Measurements from ENCODE around the gene USP43.
"Not testable (repeated sequence)": the region's sequence is repeated elsewhere in the genome, so short reads cannot be mapped to it uniquely, and the experiment has no call there.

USP43 gene, protein sequence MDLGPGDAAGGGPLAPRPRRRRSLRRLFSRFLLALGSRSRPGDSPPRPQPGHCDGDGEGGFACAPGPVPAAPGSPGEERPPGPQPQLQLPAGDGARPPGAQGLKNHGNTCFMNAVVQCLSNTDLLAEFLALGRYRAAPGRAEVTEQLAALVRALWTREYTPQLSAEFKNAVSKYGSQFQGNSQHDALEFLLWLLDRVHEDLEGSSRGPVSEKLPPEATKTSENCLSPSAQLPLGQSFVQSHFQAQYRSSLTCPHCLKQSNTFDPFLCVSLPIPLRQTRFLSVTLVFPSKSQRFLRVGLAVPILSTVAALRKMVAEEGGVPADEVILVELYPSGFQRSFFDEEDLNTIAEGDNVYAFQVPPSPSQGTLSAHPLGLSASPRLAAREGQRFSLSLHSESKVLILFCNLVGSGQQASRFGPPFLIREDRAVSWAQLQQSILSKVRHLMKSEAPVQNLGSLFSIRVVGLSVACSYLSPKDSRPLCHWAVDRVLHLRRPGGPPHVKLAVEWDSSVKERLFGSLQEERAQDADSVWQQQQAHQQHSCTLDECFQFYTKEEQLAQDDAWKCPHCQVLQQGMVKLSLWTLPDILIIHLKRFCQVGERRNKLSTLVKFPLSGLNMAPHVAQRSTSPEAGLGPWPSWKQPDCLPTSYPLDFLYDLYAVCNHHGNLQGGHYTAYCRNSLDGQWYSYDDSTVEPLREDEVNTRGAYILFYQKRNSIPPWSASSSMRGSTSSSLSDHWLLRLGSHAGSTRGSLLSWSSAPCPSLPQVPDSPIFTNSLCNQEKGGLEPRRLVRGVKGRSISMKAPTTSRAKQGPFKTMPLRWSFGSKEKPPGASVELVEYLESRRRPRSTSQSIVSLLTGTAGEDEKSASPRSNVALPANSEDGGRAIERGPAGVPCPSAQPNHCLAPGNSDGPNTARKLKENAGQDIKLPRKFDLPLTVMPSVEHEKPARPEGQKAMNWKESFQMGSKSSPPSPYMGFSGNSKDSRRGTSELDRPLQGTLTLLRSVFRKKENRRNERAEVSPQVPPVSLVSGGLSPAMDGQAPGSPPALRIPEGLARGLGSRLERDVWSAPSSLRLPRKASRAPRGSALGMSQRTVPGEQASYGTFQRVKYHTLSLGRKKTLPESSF

GRCh38 chr17:9644910-9645751, at the start of gene USP43:
Gene USP43 (plus strand): TSS chr17:9645517. CDS start chr17:9645633, 116 bp downstream.
- no peak for DNase-seq (ENCODE audit: low spot score)

- DNase-seq (ENCODE audit: low spot score) = not testable (repeated sequence)
These were observed 47.7 kb upstream of the USP43 start for GRCh38 chr17:9597638-9598037.

DNA sequence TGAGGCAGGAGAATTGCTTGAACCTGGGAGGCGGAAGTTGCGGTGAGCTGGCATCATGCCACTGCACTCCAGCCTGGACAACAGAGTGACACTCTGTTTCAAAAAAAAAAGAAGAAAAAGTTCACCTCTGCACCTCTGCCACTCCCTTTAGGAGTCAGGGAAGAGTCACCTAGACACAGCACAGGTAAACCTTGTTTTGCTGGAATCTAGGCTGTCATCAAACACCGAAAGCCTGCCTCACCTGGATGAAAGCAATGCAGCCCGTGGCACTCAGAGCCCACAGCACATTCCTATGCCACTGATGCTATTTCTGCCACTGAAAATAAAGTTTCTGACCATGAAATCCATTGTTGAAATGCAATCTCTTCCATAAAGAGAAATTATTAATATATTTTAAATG, 46.7 kb upstream of the USP43 start:
- no peak for DNase-seq (ENCODE audit: low spot score)

GRCh38 chr17:9604583-9604982, 40.7 kb upstream of the USP43 start:
- not testable (repeated sequence) for DNase-seq (ENCODE audit: low spot score)

- DNase-seq (ENCODE audit: low spot score) = no peak
These were observed 38.9 kb upstream of the USP43 start for GRCh38 chr17:9606453-9606852.

- not testable (repeated sequence) for DNase-seq (ENCODE audit: low spot score)
These were observed 38.3 kb upstream of the USP43 start for GRCh38 chr17:9607058-9607457.

GRCh38 chr17:9611557-9611956, 33.8 kb upstream of the USP43 start:
- no peak for DNase-seq (ENCODE audit: low spot score)

- no peak for DNase-seq (ENCODE audit: low spot score)
These were observed 33.3 kb upstream of the USP43 start for GRCh38 chr17:9612006-9612405.

GRCh38 chr17:9615486-9615885, 29.8 kb upstream of the USP43 start:
- no peak for DNase-seq (ENCODE audit: low spot score)

- no peak for DNase-seq (ENCODE audit: low spot score)
These were observed 22.4 kb upstream of the USP43 start for GRCh38 chr17:9622961-9623360.

- no peak for DNase-seq (ENCODE audit: low spot score)
These were observed 16.8 kb upstream of the USP43 start for GRCh38 chr17:9628509-9628908.

GRCh38 chr17:9632741-9633140, 12.6 kb upstream of the USP43 start:
- no peak for DNase-seq (ENCODE audit: low spot score)

- DNase-seq (ENCODE audit: low spot score) = no peak
These were observed 10.0 kb upstream of the USP43 start for GRCh38 chr17:9635340-9635739.

DNA sequence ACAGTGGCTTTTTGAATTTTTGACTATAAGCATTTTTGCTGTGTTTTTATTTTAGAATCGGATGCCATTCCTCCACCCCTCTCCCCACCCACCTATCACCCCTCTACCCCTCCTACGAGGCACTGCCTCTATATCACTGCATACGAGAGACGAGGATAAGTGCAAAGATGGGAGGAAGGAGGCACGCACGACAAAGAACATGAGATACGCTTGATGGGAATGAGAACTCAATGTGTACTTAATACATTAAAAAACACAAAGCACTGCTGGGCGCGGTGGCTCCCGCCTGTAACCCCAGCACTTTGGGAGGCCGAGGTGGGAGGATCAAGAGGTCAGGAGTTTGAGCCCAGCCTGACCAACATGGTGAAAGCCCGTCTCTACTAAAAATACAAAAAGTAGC, 8.8 kb upstream of the USP43 start:
- DNase-seq (ENCODE audit: low spot score) = no peak

- not testable (repeated sequence) for DNase-seq (ENCODE audit: low spot score)
These were observed 4.9 kb upstream of the USP43 start for GRCh38 chr17:9640388-9640787.

- no peak for DNase-seq (ENCODE audit: low spot score)
These were observed 1.7 kb upstream of the USP43 start for GRCh38 chr17:9643611-9644010.

- DNase-seq (ENCODE audit: low spot score) = no peak
These were observed 681 bp downstream of the USP43 start for GRCh38 chr17:9645851-9646545.

- DNase-seq (ENCODE audit: low spot score) = no peak
These were observed 1.2 kb downstream of the USP43 start for GRCh38 chr17:9646546-9646885.

GRCh38 chr17:9647014-9647413, 1.7 kb downstream of the USP43 start:
- no peak for DNase-seq (ENCODE audit: low spot score)

- no peak for DNase-seq (ENCODE audit: low spot score)
These were observed 3.3 kb downstream of the USP43 start for GRCh38 chr17:9648521-9649110.
